SK-N-MC (cell line): Measurements from ENCODE around the gene PIK3C3.

ENCODE experiments used
- DNase-seq: peaks from one replicate; pipeline ENCODE4 v3.0.0-alpha.2; 2011; ENCODE audit warnings: low read depth, low spot score
- H3K27ac ChIP-seq: fragments of 200-600 bp; sonication (generic); 2 replicates; pipeline ENCODE4 v1.5.1; 2016; ENCODE audit warnings: mixed run types
- H3K36me3 ChIP-seq: fragments of 200-600 bp; sonication (generic); 2 replicates; pipeline ENCODE4 v1.6.1; 2017; ENCODE audit warnings: antibody characterized with exemption, low read length, mixed read lengths; ENCODE audit not compliant: insufficient read depth
- H3K4me3 ChIP-seq: fragments of 200-600 bp; sonication (generic); 2 replicates; pipeline ENCODE4 v1.5.1; 2016
- H3K9ac ChIP-seq: fragments of 200-600 bp; sonication (generic); 2 replicates; pipeline ENCODE4 v1.8.0; 2017; ENCODE audit warnings: mixed run types, mixed read lengths; ENCODE audit not compliant: insufficient read length
- H3K9me3 ChIP-seq: fragments of 200-600 bp; sonication (generic); 2 replicates; pipeline ENCODE4 v1.6.1; 2017; ENCODE audit warnings: low read depth, mild to moderate bottlenecking, antibody characterized with exemption, low read length, moderate library complexity, mixed read lengths
- EZH2 ChIP-seq: fragments of 200-600 bp; sonication (generic); IDR thresholded peaks from one replicate; pipeline ENCODE4 v1.6.1; 2017; ENCODE audit warnings: antibody characterized with exemption
- FOXP2 ChIP-seq: optimal IDR thresholded peaks from 2 replicates; pipeline ENCODE3; 2011; ENCODE audit warnings: mild to moderate bottlenecking, moderate library complexity; ENCODE audit not compliant: insufficient read depth; ENCODE audit errors: extremely low read length, control extremely low read depth
- POLR2AphosphoS5 ChIP-seq: IDR thresholded peaks from 2 replicates; pipeline ENCODE4 v1.6.1; 2012; ENCODE audit warnings: mild to moderate bottlenecking, low read depth, low read length, borderline replicate concordance

PIK3C3 gene

GRCh38 chr18:41928581-41928980 lies 26.5 kb upstream of the PIK3C3 start:
- H3K27ac ChIP-seq: no peak overlapping the region
- no peak overlapping the region for H3K4me3 ChIP-seq
- TF ChIP-seq EZH2 (no peak), FOXP2 (no peak), POLR2AphosphoS5 (no peak)
- no peak for DNase-seq
- H3K36me3 ChIP-seq: no peaks in the 10 kb centered on the region
- H3K9me3 ChIP-seq: no peaks in the 10 kb centered on the region
- H3K9ac ChIP-seq: no peak overlapping the region

GRCh38 chr18:41932899-41933298 lies 22.1 kb upstream of the PIK3C3 start:
- no peak overlapping the region for H3K27ac ChIP-seq
- no peak overlapping the region for H3K9ac ChIP-seq
- no peak for DNase-seq

GRCh38 chr18:41933778-41934177 lies 21.3 kb upstream of the PIK3C3 start:
- Histone ChIP-seq H3K4me3 (no peak overlapping the region), H3K36me3 (no peaks in the 10 kb centered on the region), H3K9me3 (no peaks in the 10 kb centered on the region), H3K9ac (no peak overlapping the region), H3K27ac (no peak overlapping the region)
- no peak for TF ChIP-seq EZH2
- TF ChIP-seq POLR2AphosphoS5: no peak
- no peak for TF ChIP-seq FOXP2
- no peak for DNase-seq

More at GRCh38 chr18:41932899-41933298, 22.1 kb upstream of the PIK3C3 start:
- Histone ChIP-seq H3K36me3 (no peaks in the 10 kb centered on the region), H3K9me3 (no peaks in the 10 kb centered on the region), H3K4me3 (no peak overlapping the region)
- TF ChIP-seq FOXP2: no peak
- no peak for TF ChIP-seq POLR2AphosphoS5
- no peak for TF ChIP-seq EZH2

GRCh38 chr18:41936471-41937134 lies 18.4 kb upstream of the PIK3C3 start:
- Histone ChIP-seq H3K9me3 (no peaks in the 10 kb centered on the region), H3K27ac (peak overlapping the region; percentile 98), H3K36me3 (no peaks in the 10 kb centered on the region), H3K9ac (peak overlapping the region; percentile 73), H3K4me3 (peak overlapping the region; percentile 36)
- TF ChIP-seq FOXP2 (no peak), POLR2AphosphoS5 (peak; percentile 63; the same call in 1 of the 2 replicates)
- DNase-seq: peak; percentile 81

GRCh38 chr18:41938445-41938844 lies 16.6 kb upstream of the PIK3C3 start:
- DNase-seq: peak; percentile 67
- H3K9ac ChIP-seq: no peak overlapping the region
- no peak for TF ChIP-seq POLR2AphosphoS5
- TF ChIP-seq EZH2: no peak
- no peak for TF ChIP-seq FOXP2
- no peaks in the 10 kb centered on the region for H3K36me3 ChIP-seq
- H3K4me3 ChIP-seq: no peak overlapping the region
- peak overlapping the region; percentile 98 for H3K27ac ChIP-seq
- H3K9me3 ChIP-seq: no peaks in the 10 kb centered on the region

GRCh38 chr18:41939326-41939725 lies 15.7 kb upstream of the PIK3C3 start:
- DNase-seq: no peak
- H3K9me3 ChIP-seq: no peaks in the 10 kb centered on the region
- peak overlapping the region; percentile 98 for H3K27ac ChIP-seq
- no peaks in the 10 kb centered on the region for H3K36me3 ChIP-seq
- no peak overlapping the region for H3K4me3 ChIP-seq
- no peak for TF ChIP-seq FOXP2
- no peak for TF ChIP-seq EZH2
- TF ChIP-seq POLR2AphosphoS5: no peak
- no peak overlapping the region for H3K9ac ChIP-seq

- TF ChIP-seq POLR2AphosphoS5: no peak
- no peak for TF ChIP-seq FOXP2
- no peak for TF ChIP-seq EZH2
- DNase-seq: no peak
- Histone ChIP-seq H3K4me3 (no peak overlapping the region), H3K27ac (no peak overlapping the region), H3K36me3 (no peaks in the 10 kb centered on the region), H3K9me3 (no peaks in the 10 kb centered on the region), H3K9ac (no peak overlapping the region)
Observed at GRCh38 chr18:41940506-41941215, 14.4 kb upstream of the PIK3C3 start.

GRCh38 chr18:41942254-41942653 lies 12.8 kb upstream of the PIK3C3 start:
- H3K27ac ChIP-seq: no peak overlapping the region
- H3K4me3 ChIP-seq: no peak overlapping the region
- H3K9me3 ChIP-seq: no peaks in the 10 kb centered on the region
- DNase-seq: no peak
- TF ChIP-seq EZH2 (no peak), POLR2AphosphoS5 (no peak), FOXP2 (no peak)
- H3K9ac ChIP-seq: no peak overlapping the region
- H3K36me3 ChIP-seq: no peaks in the 10 kb centered on the region
